Subcutaneous adipose tissue (tissue), 4 donors: ENCODE data around the gene MED27. TPM values are rescaled to one million over a fixed set of nuclear protein-coding genes. Genes with fewer than 3 reads are reported as not detected.

Source experiments
- CTCF ChIP-seq: fragments of 450-650 bp; IDR thresholded peaks from one replicate; pipeline ENCODE4 v1.5.1; 2016; ENCODE audit warnings: low read depth, mild to moderate bottlenecking, control low read depth, antibody characterized with exemption, moderate library complexity
- total RNA-seq, 4 donors: library from RNA; depleted of rRNA; stranded (reverse); fragments of >200 nt; gene quantifications; one replicate each; pipeline ENCODE4 v1.1.0, GENCODE V29; 2016

The MED27 gene
- total RNA-seq, 4 donors from 2014 or later: 7.3 to 13.4 (median 9.9) TPM

- TF ChIP-seq CTCF: no peak
Observed at GRCh38 chr9:131831380-131832165, 248.1 kb downstream of the MED27 start.

GRCh38 chr9:131827821-131828369 lies 251.8 kb downstream of the MED27 start:
- TF ChIP-seq CTCF: no peak

DNA sequence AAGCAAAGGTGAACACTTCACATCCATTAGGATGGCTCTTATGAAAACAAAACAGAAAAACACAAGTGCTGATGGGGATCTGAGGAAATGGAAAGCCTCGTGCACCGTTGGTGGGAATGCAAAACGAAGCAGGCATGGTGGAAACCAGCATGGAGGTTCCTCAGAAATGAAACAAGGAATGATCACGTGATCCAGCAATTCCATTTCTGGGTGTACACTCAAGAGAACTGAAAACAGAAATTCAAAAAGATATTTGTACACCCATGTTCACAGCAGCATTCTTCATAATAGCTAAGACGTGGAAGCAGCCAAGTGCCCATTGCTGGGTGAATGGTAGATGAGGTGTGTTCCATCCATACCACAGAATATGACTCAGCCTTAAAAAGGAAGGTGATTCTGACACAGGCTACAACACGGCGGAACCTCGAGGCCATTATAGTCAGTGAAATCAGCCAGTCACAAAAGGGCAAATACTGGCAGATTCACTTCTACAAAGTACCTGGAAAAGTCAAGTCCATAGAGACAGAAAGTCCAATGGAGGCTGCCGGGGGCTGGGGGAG lies 252.6 kb downstream of the MED27 start:
- TF ChIP-seq CTCF: no peak

DNA sequence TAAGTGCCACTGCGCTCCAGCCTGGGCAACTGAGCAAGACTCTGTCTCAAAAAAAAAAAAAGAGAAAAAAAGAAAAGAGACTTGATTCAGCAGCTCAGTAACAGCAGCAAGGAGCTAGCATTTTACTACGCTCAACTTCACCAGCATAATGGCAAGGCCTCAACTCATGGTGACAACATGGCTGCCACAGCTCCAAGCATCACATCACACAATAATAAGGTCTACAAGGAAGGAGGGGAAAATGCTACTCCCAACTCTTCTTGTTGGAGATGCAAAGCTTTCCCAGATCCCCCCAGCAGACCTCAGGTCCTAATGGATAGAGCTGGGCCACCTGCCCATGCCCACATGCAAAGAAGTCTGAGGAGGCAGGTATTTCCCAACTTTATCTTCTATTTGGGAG lies 253.6 kb downstream of the MED27 start:
- TF ChIP-seq CTCF: no peak

GRCh38 chr9:131824953-131825495 lies 254.6 kb downstream of the MED27 start:
- no peak for TF ChIP-seq CTCF

- no peak for TF ChIP-seq CTCF
Observed at GRCh38 chr9:131824155-131824594, 255.5 kb downstream of the MED27 start.

- no peak for TF ChIP-seq CTCF
Observed at GRCh38 chr9:131823701-131824146, 255.9 kb downstream of the MED27 start.
